GM10248 (cell line): Measurements from ENCODE around the gene SCN1B.

Experiments used
- CTCF ChIA-PET: fragments of 300-600 bp; sonication (Branson Sonifier 250); formaldehyde crosslinking; extraction: SDS; loops from one replicate; lab custom pipeline; 2021; ENCODE audit warnings: antibody characterized with exemption; lab: Yijun Ruan, JAX
- POLR2A ChIA-PET: fragments of 350-650 bp; sonication (Branson Sonifier 250); formaldehyde crosslinking; extraction: SDS; loops from one replicate; lab custom pipeline; 2020; ENCODE audit warnings: antibody characterized with exemption; lab: Yijun Ruan, JAX
- DNase-seq: peaks from one replicate; pipeline ENCODE4 v3.0.0; 2012; ENCODE audit errors: extremely low spot score
- CTCF ChIP-seq: IDR thresholded peaks from 2 replicates; pipeline ENCODE4 v1.5.1; 2012; ENCODE audit warnings: mild to moderate bottlenecking, low read depth; ENCODE audit errors: extremely low read depth, missing control alignments, control extremely low read depth

Gene SCN1B

GRCh38 chr19:35076026-35076370, 45.7 kb downstream of the SCN1B start:
- no peak for TF ChIP-seq CTCF
- no peak for DNase-seq
- CTCF ChIA-PET, result interaction anchor here (8.3 kb wide), 1 partner anchor 9 kb away, joined by 38 read pairs; no protein-coding TSS in a partner anchor
- POLR2A ChIA-PET, result no interaction called here

- ChIA-PET POLR2A (no interaction called here), CTCF (interaction anchor here (8.3 kb wide), 1 partner anchor 9 kb away, joined by 38 read pairs; no protein-coding TSS in a partner anchor)
- no peak for DNase-seq
- no peak for TF ChIP-seq CTCF
Measured at GRCh38 chr19:35076657-35077056, 46.4 kb downstream of the SCN1B start.

GRCh38 chr19:35077411-35078223, 47.3 kb downstream of the SCN1B start:
- POLR2A ChIA-PET, result no interaction called here
- CTCF ChIA-PET, result interaction anchor here (1.2 to 8.3 kb wide), 2 partner anchors 8 to 10 kb away, joined by 3 to 38 read pairs; no protein-coding TSS in a partner anchor
- TF ChIP-seq CTCF, result no peak
- DNase-seq, result no peak

GRCh38 chr19:35079826-35080225, 49.6 kb downstream of the SCN1B start:
- ChIA-PET POLR2A (no interaction called here), CTCF (interaction anchor here (1.2 to 8.3 kb wide), 3 partner anchors 10 to 36 kb away, joined by 4 to 38 read pairs (median 5); no protein-coding TSS in a partner anchor)
- no peak for TF ChIP-seq CTCF
- DNase-seq, result no peak

- TF ChIP-seq CTCF, result no peak
- POLR2A ChIA-PET, result no interaction called here
- CTCF ChIA-PET, result interaction anchor here (1.2 to 8.3 kb wide), 4 partner anchors 9 to 36 kb away, joined by 4 to 38 read pairs (median 5); no protein-coding TSS in a partner anchor
- DNase-seq, result no peak
Measured at GRCh38 chr19:35080613-35081170, 50.4 kb downstream of the SCN1B start.

GRCh38 chr19:35081201-35081600, 50.9 kb downstream of the SCN1B start:
- no peak for TF ChIP-seq CTCF
- ChIA-PET POLR2A (no interaction called here), CTCF (interaction anchor here (0.8 to 8.3 kb wide), 3 partner anchors 11 to 37 kb away, joined by 3 to 38 read pairs (median 5); no protein-coding TSS in a partner anchor)
- DNase-seq, result no peak
